ENCODE measurements around the gene CHCHD6. TPM values are rescaled to one million over a fixed set of nuclear protein-coding genes. Genes with fewer than 3 reads are reported as not detected.

The CHCHD6 gene
- total RNA-seq, 2 experiments from 2014 or later: 5.4 to 7.4 TPM

DNA sequence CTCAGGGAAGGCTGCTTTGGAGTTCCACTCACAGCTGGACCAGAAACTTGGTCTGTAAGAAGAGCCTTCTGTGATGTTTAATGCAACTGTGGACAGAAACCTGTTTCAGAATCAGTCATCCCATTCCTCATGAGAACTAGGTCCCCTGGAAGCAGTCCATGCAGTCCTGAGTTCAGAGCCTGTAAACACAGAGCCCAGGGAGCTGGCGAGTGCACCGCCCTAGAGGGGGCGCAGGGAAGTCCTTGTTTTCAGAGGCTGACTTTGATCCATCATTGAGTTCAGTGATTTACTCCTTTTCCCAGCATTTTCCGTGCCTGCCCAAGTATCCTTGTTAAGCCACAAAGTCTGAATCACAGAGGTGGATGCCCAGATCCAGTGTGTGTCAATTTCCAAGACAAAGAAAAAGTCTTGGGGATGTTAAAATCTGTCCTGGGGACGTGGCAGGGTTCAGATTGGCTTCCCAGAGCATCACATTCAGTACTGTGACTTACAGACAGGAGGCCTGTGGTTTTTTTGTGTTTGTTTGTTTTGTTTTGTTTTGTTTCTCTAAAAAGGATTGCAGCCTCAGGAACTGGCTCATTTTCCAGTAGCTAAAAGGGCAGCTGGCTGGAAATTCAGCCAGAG is 39.3 kb upstream of the CHCHD6 start:
- no peaks in the 10 kb centered on the region for H3K36me3 Mint-ChIP-seq (ENCODE audit: low read depth)
- no peak for DNase-seq
- no peak overlapping the region for H3K4me3 Mint-ChIP-seq
- peaks cover 2% of the 10 kb centered on the region for H3K27me3 Mint-ChIP-seq
- H3K27ac Mint-ChIP-seq: no peak overlapping the region
- ChIA-PET CTCF (no interaction called here), POLR2A (no interaction called here)
- peaks cover 5% of the 10 kb centered on the region for H3K4me1 Mint-ChIP-seq
- H3K9me3 Mint-ChIP-seq: no peaks in the 10 kb centered on the region

DNA sequence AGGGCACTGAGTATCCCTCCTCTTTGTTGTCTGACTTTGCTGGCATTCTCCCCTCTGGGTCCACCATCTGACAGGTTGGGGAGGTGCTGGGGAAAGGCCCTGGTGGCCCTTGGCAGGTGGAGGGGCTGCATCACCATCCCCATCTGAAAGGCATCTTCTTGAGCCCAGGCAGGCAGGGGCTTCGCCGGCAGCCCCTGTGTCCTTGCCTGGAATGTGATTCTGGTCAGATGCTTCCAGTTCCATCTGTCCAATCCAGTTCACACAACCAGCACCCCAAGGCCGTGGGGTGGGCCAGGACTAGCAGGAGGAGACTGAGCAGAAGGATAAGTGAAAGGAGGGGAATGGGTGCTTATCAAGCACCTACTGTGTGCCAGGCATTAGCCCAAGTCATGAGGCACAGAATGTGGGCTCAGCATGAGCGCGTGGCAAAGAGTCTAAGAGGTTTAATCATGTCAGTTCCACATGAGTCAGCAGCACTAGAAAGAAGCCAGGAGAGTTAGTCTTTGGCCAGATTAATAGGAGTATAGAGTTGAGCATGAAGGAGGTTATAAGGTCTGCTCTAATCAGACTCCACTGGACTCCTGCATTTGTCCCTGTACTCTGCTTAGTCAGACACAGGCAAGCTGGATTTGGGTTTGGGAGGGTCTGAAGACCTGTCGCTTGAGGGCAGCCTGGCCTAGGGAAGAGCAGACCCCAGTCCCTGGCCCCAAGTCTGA is 38.7 kb upstream of the CHCHD6 start:
- Mint-ChIP-seq H3K27me3 (peaks cover 2% of the 10 kb centered on the region), H3K36me3 (ENCODE audit: low read depth) (no peaks in the 10 kb centered on the region), H3K4me1 (peaks cover 5% of the 10 kb centered on the region), H3K9me3 (no peaks in the 10 kb centered on the region), H3K4me3 (no peak overlapping the region), H3K27ac (no peak overlapping the region)
- DNase-seq: no peak
- ChIA-PET CTCF (no interaction called here), POLR2A (no interaction called here)

DNA sequence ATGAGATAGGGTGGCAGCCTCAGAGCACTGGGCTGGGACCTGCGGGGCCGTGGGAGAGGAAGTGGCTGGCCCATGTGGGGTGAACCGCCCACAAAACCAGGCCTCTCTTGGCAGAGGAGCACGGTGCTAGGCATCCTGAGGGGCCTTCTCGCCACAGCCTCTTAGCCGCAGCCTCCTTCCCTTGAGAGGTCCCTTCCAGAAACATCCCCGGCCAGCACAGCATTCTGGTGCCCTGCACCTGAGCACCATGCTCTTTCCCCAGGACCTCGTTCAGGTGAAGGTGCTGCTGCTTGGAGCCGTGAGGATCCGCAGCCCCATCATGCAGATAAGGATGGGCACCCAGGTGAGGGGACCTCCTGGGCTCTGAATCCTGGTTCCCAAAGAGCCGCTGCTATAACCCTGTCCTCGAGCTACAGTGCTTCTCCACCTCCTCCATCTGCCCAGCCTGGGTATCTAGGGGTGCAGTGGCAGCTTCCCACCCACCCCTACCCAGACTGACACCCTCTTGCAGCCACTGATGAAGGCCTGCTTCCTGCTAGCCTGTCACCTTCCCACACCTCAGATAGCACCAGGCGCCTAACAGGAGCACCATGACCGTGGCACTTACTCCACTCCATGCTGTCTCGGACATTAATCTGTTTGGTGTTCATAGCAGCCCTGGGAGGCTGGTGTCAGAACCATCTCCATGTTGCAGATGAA is 37.9 kb upstream of the CHCHD6 start:
- Mint-ChIP-seq H3K27ac (no peak overlapping the region), H3K36me3 (ENCODE audit: low read depth) (no peaks in the 10 kb centered on the region), H3K27me3 (no peaks in the 10 kb centered on the region), H3K4me3 (no peak overlapping the region), H3K9me3 (peaks cover 4% of the 10 kb centered on the region), H3K4me1 (peaks cover 6% of the 10 kb centered on the region)
- POLR2A ChIA-PET: no interaction called here
- no peak for DNase-seq
- CTCF ChIA-PET: interaction anchor here (1.1 kb wide), 1 partner anchor 9 kb away, joined by 3 read pairs; no protein-coding TSS in a partner anchor

DNA sequence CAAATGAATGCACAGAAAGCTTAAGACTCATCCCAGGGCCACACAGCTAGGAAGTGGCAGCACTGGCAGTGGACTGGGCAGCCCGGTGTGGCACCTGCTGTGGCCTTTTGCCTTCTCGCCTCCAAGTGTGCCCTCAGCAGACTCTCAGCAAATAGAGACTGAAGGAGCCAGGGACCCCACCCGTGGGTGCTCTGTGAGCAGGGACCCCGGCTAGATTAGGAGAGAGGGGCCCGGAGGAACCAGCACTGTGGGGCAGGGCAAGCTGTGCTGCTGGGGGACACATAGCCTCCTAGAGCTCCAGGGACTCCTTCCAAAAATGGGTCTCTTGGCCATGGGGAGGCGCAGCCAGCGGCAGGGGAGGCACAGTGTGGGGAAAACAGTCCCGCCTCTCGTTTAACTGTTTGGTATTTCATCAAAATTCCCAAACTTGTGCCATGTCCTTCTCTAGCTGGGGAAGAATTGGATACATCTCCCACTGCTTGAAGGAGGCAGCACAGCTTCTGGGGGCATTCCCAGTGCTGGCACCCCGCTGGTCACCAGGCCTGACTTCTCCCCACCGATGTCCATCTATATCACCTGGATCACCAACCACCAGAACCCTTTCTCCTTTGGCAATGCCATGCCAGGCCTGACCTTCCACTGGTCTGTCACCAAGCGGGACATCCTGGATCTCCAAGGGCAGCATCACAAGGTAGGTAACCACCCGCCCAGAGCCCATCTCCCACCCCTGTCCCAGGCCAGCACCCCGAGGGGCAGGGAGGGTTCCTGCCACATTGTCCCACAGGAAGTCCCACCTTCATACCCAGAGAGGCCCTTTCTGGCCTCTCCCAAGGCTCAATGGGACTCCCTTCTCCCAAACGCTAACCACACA is 37.1 kb upstream of the CHCHD6 start:
- ChIA-PET POLR2A (no interaction called here), CTCF (interaction anchor here (1.0 to 1.1 kb wide), 2 partner anchors 9 to 12 kb away, joined by 3 read pairs; no protein-coding TSS in a partner anchor)
- Mint-ChIP-seq H3K36me3 (ENCODE audit: low read depth) (peaks cover 3% of the 10 kb centered on the region), H3K27ac (no peak overlapping the region), H3K27me3 (no peaks in the 10 kb centered on the region), H3K4me1 (peaks cover 8% of the 10 kb centered on the region), H3K4me3 (no peak overlapping the region), H3K9me3 (peaks cover 9% of the 10 kb centered on the region)
- DNase-seq: no peak

DNA sequence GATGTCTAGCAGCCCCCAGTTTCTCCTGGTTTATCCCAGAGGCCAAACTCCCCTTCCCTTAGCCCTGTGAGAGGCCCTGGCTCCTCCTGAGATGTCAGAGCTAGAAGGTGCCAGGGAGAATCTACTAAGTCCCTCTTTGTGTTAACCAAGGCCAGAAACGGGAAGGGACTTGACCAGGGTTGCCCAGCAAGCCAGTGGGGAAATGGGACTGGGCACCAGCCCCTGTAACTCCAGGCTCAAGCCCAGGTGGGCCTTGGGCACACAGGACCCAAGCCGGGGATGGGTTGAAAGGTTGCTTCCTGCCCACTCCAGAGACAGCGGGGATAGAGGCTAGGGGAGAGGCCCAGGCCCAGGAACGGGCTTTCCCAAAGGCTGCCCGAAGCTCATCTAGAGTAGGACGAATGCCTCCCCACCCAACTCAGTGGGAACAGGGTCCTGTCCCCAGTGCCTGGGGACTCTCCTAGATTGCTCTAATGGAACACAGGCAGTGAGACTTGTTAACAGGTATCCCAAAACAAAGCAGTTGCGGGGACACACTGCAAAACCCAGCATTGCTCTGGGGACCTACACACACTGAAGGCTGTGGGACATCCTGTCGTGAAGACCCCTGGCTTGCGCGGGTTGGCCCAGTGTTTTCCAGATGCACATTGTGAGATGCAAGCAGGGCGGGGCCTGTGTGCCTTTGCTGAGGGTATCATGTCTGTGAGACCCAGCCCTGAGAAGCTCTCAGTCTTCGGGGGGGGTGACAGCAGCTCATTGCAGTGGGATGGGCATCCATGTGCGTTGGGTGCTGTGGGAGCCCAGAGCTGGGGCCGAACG is 36.2 kb upstream of the CHCHD6 start:
- Mint-ChIP-seq H3K4me1 (peaks cover 8% of the 10 kb centered on the region), H3K27me3 (no peaks in the 10 kb centered on the region), H3K27ac (no peak overlapping the region), H3K36me3 (ENCODE audit: low read depth) (peaks cover 3% of the 10 kb centered on the region), H3K4me3 (no peak overlapping the region), H3K9me3 (peaks cover 9% of the 10 kb centered on the region)
- ChIA-PET CTCF (interaction anchor here (0.8 to 1.0 kb wide), 2 partner anchors 10 to 11 kb away, joined by 3 read pairs; no protein-coding TSS in a partner anchor), POLR2A (no interaction called here)
- DNase-seq: no peak

DNA sequence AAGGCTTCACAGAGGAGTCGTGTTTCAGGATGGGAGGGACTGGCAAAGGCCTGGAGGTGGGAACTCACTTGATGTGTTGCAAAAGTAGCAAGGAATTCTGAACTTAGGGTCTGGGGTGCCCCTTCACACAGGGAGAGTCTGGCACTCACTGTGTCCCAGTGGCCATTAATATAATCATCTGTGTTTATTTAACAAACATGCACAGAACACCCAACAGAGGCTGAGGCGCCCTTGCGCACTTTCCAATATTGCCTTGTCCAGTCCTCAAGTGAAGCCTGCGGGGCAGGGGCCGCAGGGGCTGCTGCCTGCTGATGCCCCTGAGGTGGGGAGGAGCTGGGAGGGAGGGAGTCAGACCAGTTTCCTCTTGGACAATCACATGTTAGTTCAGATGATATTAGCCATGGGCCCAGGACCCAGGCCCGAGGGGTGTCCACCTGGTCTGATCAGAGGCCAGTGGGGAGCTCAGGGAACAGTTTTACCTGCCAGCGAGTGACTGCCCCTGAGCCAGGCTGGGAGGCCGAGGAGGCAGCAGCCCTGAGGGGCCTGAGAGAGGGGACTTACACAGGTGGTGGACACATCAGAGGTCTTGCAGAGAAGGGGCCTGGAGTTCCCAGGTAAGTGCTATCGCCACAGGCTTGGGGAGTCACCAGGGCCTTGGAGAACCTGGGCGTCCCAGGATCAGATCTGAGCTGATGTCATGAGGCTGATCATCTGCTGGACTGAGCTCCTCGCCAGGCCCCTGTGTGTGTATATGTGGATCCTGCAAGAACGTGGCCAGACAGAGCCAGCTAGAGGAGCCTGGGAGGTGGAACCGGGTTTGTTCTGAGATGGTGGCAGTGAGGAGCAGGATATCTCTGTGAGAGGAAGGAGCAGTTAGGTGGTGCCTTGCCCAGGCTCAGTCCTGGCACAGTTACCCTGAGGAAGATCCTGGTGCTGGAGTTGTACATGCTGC is 35.3 kb upstream of the CHCHD6 start:
- peaks cover 8% of the 10 kb centered on the region for H3K4me1 Mint-ChIP-seq
- no peak overlapping the region for H3K4me3 Mint-ChIP-seq
- no peaks in the 10 kb centered on the region for H3K27me3 Mint-ChIP-seq
- ChIA-PET CTCF (interaction anchor here (0.5 to 1.2 kb wide), 3 partner anchors 11 to 69 kb away, joined by 3 read pairs; no protein-coding TSS in a partner anchor), POLR2A (no interaction called here)
- no peak for DNase-seq
- no peak overlapping the region for H3K27ac Mint-ChIP-seq
- peaks cover 3% of the 10 kb centered on the region for H3K36me3 Mint-ChIP-seq (ENCODE audit: low read depth)
- peaks cover 15% of the 10 kb centered on the region for H3K9me3 Mint-ChIP-seq

DNA sequence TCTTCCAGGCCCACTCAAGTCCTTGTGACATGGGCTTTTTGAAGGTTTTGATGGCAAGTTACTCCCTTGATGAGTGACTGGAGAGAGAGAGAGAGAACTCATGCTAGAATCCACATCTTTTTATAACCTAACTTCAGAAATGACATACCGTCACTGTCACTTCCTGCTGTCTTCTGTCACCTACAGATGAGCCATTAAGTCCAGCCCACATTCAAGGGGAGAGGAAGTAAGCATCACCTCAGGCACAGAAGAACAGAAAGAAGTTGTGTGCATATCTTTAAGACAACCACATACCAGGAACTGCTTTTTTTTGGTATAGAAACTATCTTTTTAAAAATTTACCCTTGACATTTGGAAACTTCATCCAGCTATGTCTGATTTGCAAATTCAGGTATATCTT is 32.5 kb upstream of the CHCHD6 start:
- Mint-ChIP-seq H3K4me1 (peaks cover 3% of the 10 kb centered on the region), H3K4me3 (no peak overlapping the region), H3K27me3 (peaks cover 4% of the 10 kb centered on the region), H3K9me3 (peaks cover 23% of the 10 kb centered on the region), H3K36me3 (ENCODE audit: low read depth) (peaks cover 3% of the 10 kb centered on the region), H3K27ac (peak overlapping the region; percentile 76)
- CTCF ChIA-PET: interaction anchor here (0.8 kb wide), 1 partner anchor 11 kb away, joined by 3 read pairs; no protein-coding TSS in a partner anchor
- POLR2A ChIA-PET: no interaction called here
- DNase-seq: no peak

DNA sequence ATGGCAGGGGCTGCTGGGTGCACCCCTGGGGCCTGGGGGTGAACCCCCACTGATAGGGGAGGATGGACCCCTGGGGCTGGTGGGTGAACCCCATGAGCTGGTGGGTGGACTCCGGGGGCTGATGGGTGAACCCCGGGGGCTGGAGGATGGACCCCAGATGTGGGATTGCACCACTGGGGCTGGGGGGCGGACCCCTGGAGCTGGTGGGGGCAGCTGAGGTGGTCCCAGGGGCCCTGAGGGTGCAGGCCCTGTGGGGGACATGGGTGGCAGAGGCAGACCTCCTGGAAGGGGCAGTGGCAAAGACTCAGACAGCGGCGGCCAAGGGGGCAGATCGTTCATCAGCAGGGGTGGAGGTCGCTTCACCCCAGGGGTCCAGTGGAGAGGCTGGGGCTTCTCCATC is 31.7 kb upstream of the CHCHD6 start:
- no peak overlapping the region for H3K4me3 Mint-ChIP-seq
- H3K4me1 Mint-ChIP-seq: peaks cover 3% of the 10 kb centered on the region
- H3K27ac Mint-ChIP-seq: no peak overlapping the region
- CTCF ChIA-PET: no interaction called here
- POLR2A ChIA-PET: no interaction called here
- H3K27me3 Mint-ChIP-seq: peaks cover 4% of the 10 kb centered on the region
- H3K9me3 Mint-ChIP-seq: peaks cover 23% of the 10 kb centered on the region
- no peak for DNase-seq
- H3K36me3 Mint-ChIP-seq (ENCODE audit: low read depth): peaks cover 3% of the 10 kb centered on the region

DNA sequence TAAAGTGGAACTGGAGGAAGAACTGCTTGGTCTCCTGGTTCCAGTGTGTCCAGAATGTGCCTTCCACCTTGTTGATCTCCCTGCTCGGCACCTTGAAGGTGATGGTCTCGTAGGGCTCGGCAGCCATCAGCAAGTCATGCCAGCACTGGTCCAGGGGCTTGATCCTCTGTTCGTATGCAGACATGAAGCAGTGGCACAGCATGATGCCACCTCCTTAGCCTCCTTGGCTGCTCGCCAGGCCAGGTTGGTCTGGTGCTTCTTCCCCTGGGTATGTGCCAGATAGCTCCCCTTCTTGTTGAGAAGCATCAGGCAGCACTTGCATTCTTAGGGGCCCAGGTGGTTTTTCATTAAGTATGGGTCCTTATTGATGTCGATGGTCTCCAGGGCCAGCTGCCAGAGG is 31.3 kb upstream of the CHCHD6 start:
- H3K36me3 Mint-ChIP-seq (ENCODE audit: low read depth): peaks cover 3% of the 10 kb centered on the region
- no peak for DNase-seq
- ChIA-PET POLR2A (no interaction called here), CTCF (no interaction called here)
- peaks cover 23% of the 10 kb centered on the region for H3K9me3 Mint-ChIP-seq
- H3K27ac Mint-ChIP-seq: no peak overlapping the region
- peaks cover 3% of the 10 kb centered on the region for H3K4me1 Mint-ChIP-seq
- H3K27me3 Mint-ChIP-seq: peaks cover 4% of the 10 kb centered on the region
- H3K4me3 Mint-ChIP-seq: no peak overlapping the region

DNA sequence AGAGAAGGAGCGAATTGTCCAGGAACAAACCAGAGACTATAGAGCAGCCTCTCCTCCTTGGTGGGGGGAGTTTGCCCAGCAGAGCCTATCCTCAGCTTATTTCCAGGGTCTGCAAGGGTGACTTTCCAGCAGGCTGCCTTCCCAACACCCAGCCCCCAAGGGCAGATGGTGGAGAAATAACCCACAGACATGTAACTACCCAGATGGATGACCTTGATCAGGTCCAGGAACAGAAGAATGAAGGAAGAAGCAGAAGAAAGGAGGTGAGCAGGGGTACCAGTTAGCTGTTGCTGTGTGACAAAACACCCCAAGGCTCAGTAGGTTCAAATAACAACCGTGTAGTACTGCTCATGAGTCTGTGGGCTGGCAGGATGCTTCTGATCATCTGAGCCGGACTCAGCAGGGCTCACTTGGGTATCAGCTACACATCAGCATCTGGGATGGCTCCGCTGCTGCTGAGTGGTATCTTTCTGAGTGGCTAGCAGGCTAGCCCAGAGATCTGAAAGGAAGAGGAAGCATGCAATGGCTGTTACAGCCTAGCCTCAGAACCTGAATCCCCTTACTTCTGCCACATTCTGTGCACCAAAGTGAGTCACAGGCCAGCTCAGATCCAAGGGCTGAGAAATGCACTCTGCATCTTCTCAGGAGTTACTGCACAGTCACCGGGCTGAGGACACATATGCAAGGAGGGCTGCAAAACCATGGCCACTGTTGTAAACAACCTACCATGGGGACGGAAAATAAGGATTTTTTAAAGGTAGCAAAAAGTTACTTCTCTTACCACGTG is 26.9 kb upstream of the CHCHD6 start:
- POLR2A ChIA-PET: no interaction called here
- Mint-ChIP-seq H3K9me3 (peaks cover 14% of the 10 kb centered on the region), H3K4me1 (peaks cover 5% of the 10 kb centered on the region), H3K27ac (no peak overlapping the region), H3K27me3 (peaks cover 7% of the 10 kb centered on the region), H3K4me3 (no peak overlapping the region), H3K36me3 (ENCODE audit: low read depth) (no peaks in the 10 kb centered on the region)
- no peak for DNase-seq
- CTCF ChIA-PET: interaction anchor here (0.8 kb wide), 1 partner anchor 19 kb away, joined by 3 read pairs; no protein-coding TSS in a partner anchor

Data from activated CD4-positive, alpha-beta T cell treated with anti-CD3 and anti-CD28 coated beads, Interleukin-2, amount 10 ng/mL, durations not matched to agents 7 days and 5 days (primary cell).